ENCODE results near the gene LMTK2. TPM values are rescaled to one million over a fixed set of nuclear protein-coding genes. Genes with fewer than 3 reads are reported as not detected.

LMTK2 gene
- total and polyA plus RNA-seq, 4 donors: 15.2 to 29.3 (median 22.2) TPM

DNA sequence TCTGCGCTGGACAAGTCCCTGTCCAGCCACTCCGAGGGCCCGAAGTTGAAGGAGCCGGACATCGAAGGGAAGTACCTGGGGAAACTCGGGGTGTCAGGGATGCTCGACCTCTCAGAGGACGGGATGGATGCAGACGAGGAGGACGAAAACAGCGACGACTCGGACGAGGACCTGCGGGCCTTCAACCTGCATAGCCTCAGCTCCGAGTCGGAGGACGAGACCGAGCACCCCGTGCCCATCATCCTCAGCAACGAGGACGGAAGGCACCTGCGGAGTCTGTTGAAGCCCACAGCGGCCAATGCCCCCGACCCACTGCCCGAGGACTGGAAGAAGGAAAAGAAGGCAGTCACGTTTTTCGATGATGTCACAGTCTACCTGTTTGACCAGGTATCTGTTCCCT lies 87.5 kb downstream of the LMTK2 start:
- DNase-seq (ENCODE audit: low read depth in 4 of 6, low spot score in 6 of 6): no peak
- H3K9me3 ChIP-seq (ENCODE audit: control insufficient read depth, insufficient read depth, low read length): peaks cover 2% of the 10 kb centered on the region
- no peak overlapping the region for H3K4me3 ChIP-seq (ENCODE audit: low read depth, low read length)
- no peaks in the 10 kb centered on the region for H3K27me3 ChIP-seq (ENCODE audit: control insufficient read depth, insufficient read depth, low read length)
- H3K4me1 ChIP-seq (ENCODE audit: control insufficient read depth, insufficient read depth, low read length): no peaks in the 10 kb centered on the region
- WGBS (ENCODE audit: insufficient coverage): 96% methylated on average over 24 of the region's 28 CpGs
- H3K36me3 ChIP-seq (ENCODE audit: control insufficient read depth, insufficient read depth, low read length): peaks cover 58% of the 10 kb centered on the region
- H3K27ac ChIP-seq (ENCODE audit: low read depth, low read length): no peak overlapping the region

DNA sequence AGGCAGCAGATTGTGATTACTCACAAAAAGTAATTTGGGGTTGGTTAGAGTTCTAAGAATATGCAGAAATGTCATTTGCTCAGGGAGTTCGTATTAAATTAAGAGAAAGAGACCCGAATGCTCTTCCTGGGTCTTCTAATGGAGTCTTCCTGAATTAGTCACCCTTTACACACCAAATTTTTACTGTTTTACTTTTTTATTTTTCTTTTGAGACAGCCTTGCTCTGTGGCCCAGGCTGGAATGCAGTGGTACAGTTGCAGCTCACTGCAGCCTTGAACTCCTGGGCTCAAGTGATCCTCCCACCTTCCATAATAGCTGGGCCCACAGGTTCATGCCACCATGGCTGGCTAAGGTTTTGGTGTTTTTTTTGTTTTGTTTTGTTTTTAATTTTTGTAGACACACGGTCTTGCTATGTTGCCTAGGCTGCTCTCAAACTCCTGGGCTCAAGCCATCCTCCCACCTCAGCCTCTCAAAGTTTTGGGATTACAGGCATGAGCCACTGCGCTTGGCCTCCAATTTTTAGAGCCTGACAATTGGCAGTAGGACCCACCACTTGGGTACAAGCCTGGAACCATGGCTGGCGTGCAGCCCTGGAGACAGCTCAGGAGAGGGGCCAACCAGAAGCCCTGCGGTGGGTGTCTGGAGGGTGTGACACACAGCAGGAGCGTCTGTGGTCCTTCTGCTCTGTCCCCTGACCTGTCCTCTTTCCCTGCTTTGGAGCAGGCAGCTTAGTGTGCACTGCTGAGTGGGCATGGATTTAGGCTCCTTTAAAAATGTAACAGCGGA lies 88.2 kb downstream of the LMTK2 start:
- peaks cover 54% of the 10 kb centered on the region for H3K36me3 ChIP-seq (ENCODE audit: control insufficient read depth, insufficient read depth, low read length)

DNA sequence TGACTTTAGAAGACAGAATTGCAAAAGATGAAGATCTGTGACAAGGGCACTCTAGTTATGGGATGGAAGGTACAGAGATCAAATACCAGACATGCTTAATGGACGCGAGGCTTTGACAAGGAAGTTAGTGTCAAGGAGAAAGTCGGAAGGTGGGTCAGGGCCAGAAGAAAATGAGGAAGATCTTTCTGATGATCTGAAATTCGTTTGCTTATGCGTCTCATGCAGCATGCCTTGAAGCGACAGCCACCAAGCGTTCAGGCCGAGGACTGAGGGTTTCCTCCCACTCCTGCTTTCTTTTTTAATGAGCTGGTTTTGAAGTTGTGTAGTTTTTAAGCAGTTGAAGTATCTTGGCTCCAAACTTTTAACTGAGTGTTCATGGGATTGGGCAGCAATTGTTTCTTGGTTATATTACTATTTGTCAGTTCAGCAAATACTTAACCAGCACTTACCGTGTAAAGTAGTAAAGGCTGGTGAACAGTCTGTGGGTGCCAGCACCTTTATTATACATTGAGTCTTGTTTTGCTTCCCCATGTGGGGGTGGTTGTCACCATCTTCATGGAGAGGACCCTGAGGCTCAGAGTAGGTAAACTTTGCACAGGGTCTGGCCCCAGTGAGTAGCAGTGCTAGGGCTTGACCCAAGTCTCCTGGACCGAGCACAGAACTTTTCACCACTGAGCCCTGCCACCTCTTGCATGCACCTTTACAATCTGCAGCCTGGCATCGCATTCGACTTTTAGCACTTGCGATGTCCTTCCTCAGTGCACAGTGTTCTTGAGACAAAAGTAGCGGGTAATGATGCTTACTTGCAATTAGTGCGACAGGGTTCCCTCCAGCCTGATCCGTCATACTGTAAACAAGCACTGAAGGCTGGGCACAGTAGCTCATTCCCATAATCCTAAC lies 90.3 kb downstream of the LMTK2 start:
- WGBS (ENCODE audit: insufficient coverage): 93% methylated on average over 13 of the region's 16 CpGs
- Histone ChIP-seq H3K9me3 (ENCODE audit: control insufficient read depth, insufficient read depth, low read length) (no peaks in the 10 kb centered on the region), H3K36me3 (ENCODE audit: control insufficient read depth, insufficient read depth, low read length) (peaks cover 38% of the 10 kb centered on the region)

More for the DNA sequence above, 88.2 kb downstream of the LMTK2 start:
- H3K4me3 ChIP-seq (ENCODE audit: low read depth, low read length): no peak overlapping the region
- DNase-seq (ENCODE audit: low read depth in 4 of 6, low spot score in 6 of 6): peak in 1 of 6 donors; percentile 39
- no peaks in the 10 kb centered on the region for H3K4me1 ChIP-seq (ENCODE audit: control insufficient read depth, insufficient read depth, low read length)
- 75% methylated on average over 4 of the region's 8 CpGs for WGBS (ENCODE audit: insufficient coverage)
- H3K9me3 ChIP-seq (ENCODE audit: control insufficient read depth, insufficient read depth, low read length): no peaks in the 10 kb centered on the region
- H3K27ac ChIP-seq (ENCODE audit: low read depth, low read length): no peak overlapping the region
- no peaks in the 10 kb centered on the region for H3K27me3 ChIP-seq (ENCODE audit: control insufficient read depth, insufficient read depth, low read length)

DNA sequence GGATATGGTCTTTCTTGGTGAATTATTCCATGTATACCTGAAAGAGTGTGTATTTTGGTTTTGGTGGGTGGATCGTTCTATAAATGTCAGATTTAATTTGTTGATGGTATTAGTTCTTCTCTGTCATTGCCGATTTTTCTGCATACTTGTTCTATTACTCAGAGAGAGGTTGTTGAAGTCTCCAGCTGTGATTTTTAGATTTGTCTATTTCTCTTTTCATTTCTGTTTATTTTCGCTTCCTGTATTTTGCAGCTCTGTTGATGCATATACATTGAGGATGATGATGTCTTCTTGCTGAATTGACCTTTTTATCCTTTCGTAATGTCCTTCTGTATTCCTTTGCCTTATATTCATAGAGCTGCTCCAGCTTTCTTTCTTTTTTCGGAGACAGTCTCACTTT lies 92.5 kb downstream of the LMTK2 start:
- Histone ChIP-seq H3K4me3 (ENCODE audit: low read depth, low read length) (no peak overlapping the region), H3K4me1 (ENCODE audit: control insufficient read depth, insufficient read depth, low read length) (no peaks in the 10 kb centered on the region), H3K9me3 (ENCODE audit: control insufficient read depth, insufficient read depth, low read length) (no peaks in the 10 kb centered on the region), H3K27ac (ENCODE audit: low read depth, low read length) (no peak overlapping the region), H3K36me3 (ENCODE audit: control insufficient read depth, insufficient read depth, low read length) (peaks cover 38% of the 10 kb centered on the region), H3K27me3 (ENCODE audit: control insufficient read depth, insufficient read depth, low read length) (no peaks in the 10 kb centered on the region)
- DNase-seq (ENCODE audit: low read depth in 4 of 6, low spot score in 6 of 6): no peak
- 83% methylated on average over 1 of the region's 5 CpGs for WGBS (ENCODE audit: insufficient coverage)

More for the DNA sequence above, 90.3 kb downstream of the LMTK2 start:
- DNase-seq (ENCODE audit: low read depth in 4 of 6, low spot score in 6 of 6): no peak
- H3K4me3 ChIP-seq (ENCODE audit: low read depth, low read length): no peak overlapping the region
- H3K27ac ChIP-seq (ENCODE audit: low read depth, low read length): no peak overlapping the region
- no peaks in the 10 kb centered on the region for H3K4me1 ChIP-seq (ENCODE audit: control insufficient read depth, insufficient read depth, low read length)
- H3K27me3 ChIP-seq (ENCODE audit: control insufficient read depth, insufficient read depth, low read length): no peaks in the 10 kb centered on the region

DNA sequence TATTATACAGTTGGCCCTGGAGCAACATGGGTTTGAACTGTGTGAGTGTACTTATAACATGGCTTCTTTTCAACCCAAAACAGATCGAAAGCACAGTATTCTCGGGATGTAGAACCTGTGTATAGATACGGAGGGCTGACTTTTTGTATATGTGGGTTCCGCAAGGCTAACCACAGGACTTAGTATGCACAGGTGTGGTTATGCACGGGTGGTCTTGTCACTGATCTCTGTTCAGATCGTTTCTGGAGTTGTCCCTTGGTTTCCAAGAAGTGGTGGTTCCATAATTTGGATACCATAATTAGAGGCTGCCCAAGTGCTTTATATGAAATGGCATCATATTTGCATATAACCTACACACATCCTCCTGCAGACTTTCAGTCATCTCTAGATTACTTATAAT lies 93.7 kb downstream of the LMTK2 start:
- no peaks in the 10 kb centered on the region for H3K4me1 ChIP-seq (ENCODE audit: control insufficient read depth, insufficient read depth, low read length)
- DNase-seq (ENCODE audit: low read depth in 4 of 6, low spot score in 6 of 6): no peak
- H3K4me3 ChIP-seq (ENCODE audit: low read depth, low read length): no peak overlapping the region
- no peaks in the 10 kb centered on the region for H3K9me3 ChIP-seq (ENCODE audit: control insufficient read depth, insufficient read depth, low read length)
- no peak overlapping the region for H3K27ac ChIP-seq (ENCODE audit: low read depth, low read length)
- no peaks in the 10 kb centered on the region for H3K27me3 ChIP-seq (ENCODE audit: control insufficient read depth, insufficient read depth, low read length)
- 100% methylated on average over 4 of the region's 6 CpGs for WGBS (ENCODE audit: insufficient coverage)
- H3K36me3 ChIP-seq (ENCODE audit: control insufficient read depth, insufficient read depth, low read length): peaks cover 39% of the 10 kb centered on the region

DNA sequence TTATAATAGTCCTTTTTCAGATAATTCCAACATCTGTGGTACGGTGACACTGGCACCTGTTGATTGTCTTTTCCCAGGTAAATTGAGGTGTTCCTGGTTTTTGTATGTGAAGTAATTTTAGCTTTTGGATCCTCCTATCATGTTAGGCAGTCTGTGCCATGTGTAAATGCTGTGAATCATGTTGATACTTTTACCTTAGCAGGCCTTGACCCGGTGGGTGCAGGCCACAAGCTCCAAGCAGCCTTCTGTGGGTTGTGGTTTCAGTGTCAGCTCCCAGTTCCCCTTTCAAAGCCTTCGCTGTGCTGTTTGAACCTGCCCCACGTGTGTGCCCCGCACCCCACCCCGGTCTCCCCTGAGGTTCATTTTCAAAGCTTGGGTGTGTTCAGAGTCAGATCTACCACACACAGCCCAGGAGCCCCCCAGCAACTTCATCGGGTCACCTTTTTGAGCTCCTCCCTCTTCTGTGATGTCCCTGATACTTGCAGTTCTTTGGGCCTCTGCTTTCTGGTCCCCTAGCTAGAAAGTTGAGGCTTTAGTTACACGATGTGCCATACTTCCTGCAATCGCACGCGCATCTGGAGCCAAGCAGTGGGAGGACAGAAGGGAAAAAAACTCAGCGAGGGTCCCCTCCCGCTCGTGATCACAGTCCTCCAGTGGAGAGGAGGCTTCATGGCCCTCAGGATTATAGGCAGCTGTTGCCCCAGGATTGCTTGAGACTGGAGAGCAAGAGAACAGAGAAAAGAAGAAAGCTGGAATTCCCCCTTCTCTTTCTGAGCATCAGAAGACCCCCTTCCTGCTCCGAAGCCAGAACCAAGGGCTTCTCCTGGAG lies 95.9 kb downstream of the LMTK2 start:
- Histone ChIP-seq H3K27me3 (ENCODE audit: control insufficient read depth, insufficient read depth, low read length) (no peaks in the 10 kb centered on the region), H3K9me3 (ENCODE audit: control insufficient read depth, insufficient read depth, low read length) (no peaks in the 10 kb centered on the region), H3K27ac (ENCODE audit: low read depth, low read length) (no peak overlapping the region), H3K4me3 (ENCODE audit: low read depth, low read length) (no peak overlapping the region), H3K36me3 (ENCODE audit: control insufficient read depth, insufficient read depth, low read length) (peaks cover 47% of the 10 kb centered on the region), H3K4me1 (ENCODE audit: control insufficient read depth, insufficient read depth, low read length) (no peaks in the 10 kb centered on the region)
- DNase-seq (ENCODE audit: low read depth in 4 of 6, low spot score in 6 of 6): no peak
- 88% methylated on average over 10 of the region's 15 CpGs for WGBS (ENCODE audit: insufficient coverage)

DNA sequence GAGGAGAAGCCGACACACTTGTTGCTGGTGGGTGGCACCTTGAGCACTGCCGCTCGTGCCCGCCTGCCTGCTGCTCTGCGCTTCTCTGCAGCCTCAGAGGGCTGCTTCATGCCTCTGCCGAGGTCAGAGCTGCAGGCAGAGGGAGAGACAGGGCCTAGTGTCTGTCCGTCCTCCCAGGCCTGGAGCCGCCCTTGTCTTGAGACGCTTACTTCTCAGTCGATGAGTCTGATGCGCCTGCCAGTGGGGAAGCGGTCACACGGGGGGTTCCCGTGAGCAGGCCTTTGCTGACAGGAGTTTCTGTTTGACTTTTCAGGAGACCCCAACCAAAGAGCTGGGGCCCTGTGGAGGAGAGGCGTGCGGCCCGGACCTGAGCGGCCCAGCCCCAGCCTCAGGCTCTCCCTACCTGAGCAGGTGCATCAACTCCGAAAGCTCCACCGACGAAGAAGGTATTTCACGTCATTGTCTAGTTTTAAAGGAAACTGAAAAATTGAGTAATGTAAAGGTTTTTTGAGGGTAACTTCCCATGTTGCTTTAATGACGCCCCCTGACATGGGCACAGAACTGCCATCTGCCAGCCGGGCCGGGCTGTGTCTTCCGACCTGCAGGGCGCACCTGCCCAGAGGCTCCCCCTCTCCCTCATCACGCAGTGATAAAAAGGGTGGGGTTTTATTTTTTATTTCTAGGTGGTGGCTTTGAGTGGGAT lies 96.8 kb downstream of the LMTK2 start:
- Histone ChIP-seq H3K27me3 (ENCODE audit: control insufficient read depth, insufficient read depth, low read length) (no peaks in the 10 kb centered on the region), H3K4me3 (ENCODE audit: low read depth, low read length) (no peak overlapping the region), H3K9me3 (ENCODE audit: control insufficient read depth, insufficient read depth, low read length) (no peaks in the 10 kb centered on the region), H3K27ac (ENCODE audit: low read depth, low read length) (no peak overlapping the region), H3K4me1 (ENCODE audit: control insufficient read depth, insufficient read depth, low read length) (no peaks in the 10 kb centered on the region), H3K36me3 (ENCODE audit: control insufficient read depth, insufficient read depth, low read length) (peaks cover 49% of the 10 kb centered on the region)
- 93% methylated on average over 22 of the region's 28 CpGs for WGBS (ENCODE audit: insufficient coverage)
- no peak for DNase-seq (ENCODE audit: low read depth in 4 of 6, low spot score in 6 of 6)

DNA sequence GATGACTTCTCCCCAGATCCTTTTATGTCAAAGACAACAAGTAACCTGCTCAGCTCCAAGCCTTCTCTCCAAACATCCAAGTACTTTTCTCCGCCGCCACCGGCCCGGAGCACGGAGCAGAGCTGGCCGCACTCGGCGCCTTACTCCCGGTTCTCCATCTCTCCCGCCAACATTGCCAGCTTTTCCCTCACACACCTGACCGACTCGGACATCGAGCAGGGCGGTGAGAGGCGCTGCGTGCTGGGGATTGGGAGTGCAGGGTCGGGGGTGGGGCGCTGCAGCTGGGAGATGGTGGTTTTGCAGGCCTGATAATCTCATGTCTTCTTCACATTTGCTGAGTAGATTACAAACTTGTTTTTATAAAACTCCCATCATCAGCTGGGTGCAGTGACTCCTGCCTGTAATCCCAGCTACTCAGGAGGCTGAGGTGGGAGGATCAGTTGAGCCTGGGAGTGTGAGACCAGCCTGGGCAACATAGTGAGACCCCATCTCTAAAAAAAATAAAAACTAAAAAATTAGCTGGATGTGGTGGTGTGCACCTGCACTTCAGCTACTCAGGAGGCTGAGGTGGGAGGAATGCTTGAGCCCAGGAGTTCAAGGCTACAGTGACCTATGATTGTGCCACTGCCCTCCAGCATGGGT lies 97.4 kb downstream of the LMTK2 start:
- Histone ChIP-seq H3K27ac (ENCODE audit: low read depth, low read length) (no peak overlapping the region), H3K4me3 (ENCODE audit: low read depth, low read length) (no peak overlapping the region), H3K36me3 (ENCODE audit: control insufficient read depth, insufficient read depth, low read length) (peaks cover 49% of the 10 kb centered on the region), H3K9me3 (ENCODE audit: control insufficient read depth, insufficient read depth, low read length) (no peaks in the 10 kb centered on the region), H3K4me1 (ENCODE audit: control insufficient read depth, insufficient read depth, low read length) (no peaks in the 10 kb centered on the region), H3K27me3 (ENCODE audit: control insufficient read depth, insufficient read depth, low read length) (no peaks in the 10 kb centered on the region)
- 95% methylated on average over 15 of the region's 18 CpGs for WGBS (ENCODE audit: insufficient coverage)
- no peak for DNase-seq (ENCODE audit: low read depth in 4 of 6, low spot score in 6 of 6)
